ENCODE results near the gene POLR3E.

- TF ChIP-seq CTCF (IDR thresholded peaks at IDR 0.05) = no peak
- TF ChIP-seq POLR2A (IDR thresholded peaks at IDR 0.05) = no peak
These were observed 40.8 kb downstream of the POLR3E start for GRCh38 chr16:22337849-22338635.
